Endothelial cell of umbilical vein (primary cell): ENCODE measurements around the gene RPL3. TPM values are rescaled to one million over a fixed set of nuclear protein-coding genes. Genes with fewer than 3 reads are reported as not detected.

ENCODE experiments used
- BruUV-seq: library from RNA; stranded (reverse); fragments of 400-500 nt; replicated peaks from 2 replicates; lab custom pipeline; 2021; lab: Mats Ljungman, UMichigan
- CTCF ChIA-PET: fragments of 300-600, 350-600 bp; sonication (Branson Sonifier 250); formaldehyde crosslinking; loops from one replicate; lab custom pipeline; 2021; ENCODE audit warnings: antibody characterized with exemption, inconsistent platforms; lab: Charles Lee
- POLR2A ChIA-PET: fragments of 300-600, 350-600 bp; sonication (Branson Sonifier 250); formaldehyde crosslinking; loops from one replicate; lab custom pipeline; 2021; ENCODE audit warnings: antibody characterized with exemption, inconsistent platforms; lab: Charles Lee
- DNase-seq: peaks from one replicate; pipeline ENCODE4 v3.0.0-alpha.2; 2011; ENCODE audit warnings: low read depth, low spot score
- FAIRE-seq: peaks from 2 replicates; lab custom pipeline; 2011; peaks lifted over from hg19 to GRCh38; lab: Jason Lieb, UNC
- H2AFZ ChIP-seq: 2 replicates; pipeline ENCODE4 v1.6.0; 2012; ENCODE audit warnings: low read depth, low read length, control low read depth, inconsistent platforms
- H3K27ac ChIP-seq: 2 replicates; pipeline ENCODE4 v1.5.1; 2011; ENCODE audit warnings: low read depth, mild to moderate bottlenecking, control low read depth, low read length, moderate library complexity; ENCODE audit not compliant: insufficient read depth
- H3K27me3 ChIP-seq, 2 experiments: 2 replicates each; pipeline versions ENCODE4 v1.6.0 to v1.6.1; 2011; ENCODE audit warnings: low read length in 2 of 2, mixed read lengths in 1 of 2; ENCODE audit not compliant: control insufficient read depth in 2 of 2, insufficient read depth in 2 of 2
- H3K36me3 ChIP-seq, 2 experiments: 2 replicates in 1 of 2; 3 replicates in 1 of 2; pipeline ENCODE4 v1.5.1; 2011; ENCODE audit warnings: low read length in 2 of 2, mild to moderate bottlenecking in 1 of 2, moderate library complexity in 1 of 2; ENCODE audit not compliant: control insufficient read depth in 2 of 2, insufficient read depth in 2 of 2; ENCODE audit errors: extremely low read depth in 1 of 2
- H3K4me1 ChIP-seq: 3 replicates; pipeline ENCODE4 v1.5.1; 2011; ENCODE audit warnings: mild to moderate bottlenecking, low read length; ENCODE audit not compliant: control insufficient read depth, insufficient read depth; ENCODE audit errors: extremely low read depth
- H3K4me2 ChIP-seq: 2 replicates; pipeline ENCODE4 v1.6.1; 2011; ENCODE audit warnings: low read length, control low read depth, mixed read lengths; ENCODE audit not compliant: insufficient read depth
- H3K4me3 ChIP-seq, 3 experiments: fragments of 200-600 bp in 1 of 3; sonication (generic), shearing (Covaris generic) in 1 of 3; replicated peaks in 1 of 3; 2 replicates each; pipeline ENCODE4 v1.5.1; 2011 to 2016; ENCODE audit warnings: control low read depth in 3 of 3, low read length in 3 of 3, mild to moderate bottlenecking in 2 of 3, inconsistent platforms in 1 of 3, low read depth in 1 of 3, moderate library complexity in 1 of 3; ENCODE audit not compliant: insufficient read depth in 1 of 3
- H3K79me2 ChIP-seq: 2 replicates; pipeline ENCODE4 v1.6.0; 2012; ENCODE audit warnings: low read length, inconsistent platforms; ENCODE audit not compliant: control insufficient read depth, insufficient read depth
- H3K9ac ChIP-seq: replicated peaks from 2 replicates; pipeline ENCODE3; 2011; ENCODE audit warnings: low read length, control low read depth; ENCODE audit not compliant: insufficient read depth; ENCODE audit errors: extremely low read depth
- H3K9me1 ChIP-seq: replicated peaks from 3 replicates; pipeline ENCODE4 v1.6.0; 2011; ENCODE audit warnings: mild to moderate bottlenecking, low read length; ENCODE audit not compliant: control insufficient read depth, insufficient read depth; ENCODE audit errors: extremely low read depth
- H3K9me3 ChIP-seq: replicated peaks from 2 replicates; pipeline ENCODE4 v1.5.1; 2012; ENCODE audit warnings: low read length, inconsistent platforms; ENCODE audit not compliant: control insufficient read depth, insufficient read depth
- H4K20me1 ChIP-seq: replicated peaks from 2 replicates; pipeline ENCODE3; 2011; ENCODE audit warnings: mild to moderate bottlenecking, low read length; ENCODE audit not compliant: control insufficient read depth, insufficient read depth; ENCODE audit errors: extremely low read depth
- JUN ChIP-seq: IDR thresholded peaks from 2 replicates; pipeline ENCODE4 v1.6.1; 2011; ENCODE audit warnings: borderline replicate concordance, low read depth; ENCODE audit not compliant: insufficient read length, insufficient read depth
- MYC ChIP-seq: IDR thresholded peaks from one replicate; pipeline ENCODE4 v1.6.1; 2011; ENCODE audit warnings: mild to moderate bottlenecking, low read depth, low read length
- POLR2AphosphoS5 ChIP-seq: IDR thresholded peaks from 2 replicates; pipeline ENCODE4 v1.6.1; 2012; ENCODE audit warnings: low read depth, mild to moderate bottlenecking, control low read depth, low read length, moderate library complexity; ENCODE audit not compliant: insufficient read depth
- dilution Hi-C: fragments of 300-500 bp; cut with MboI; formaldehyde crosslinking; loops from one replicate; pipeline ENCODE4 v1.15.0; 2019; ENCODE audit warnings: low sequenced_read_pairs; ENCODE audit not compliant: extremely low pct_ligation_motif_present
- intact Hi-C: fragments of 100-400 bp; cut with micrococcal nuclease; formaldehyde crosslinking; loops from one replicate; pipeline ENCODE4 v1.10.0; 2022
- polyA plus RNA-seq, 4 experiments: library from polyadenylated mRNA; depleted of rRNA in 3 of 4; stranded (reverse) in 3 of 4; unstranded in 1 of 4; fragments of >200 nt; gene quantifications; 2 replicates each; pipeline versions ENCODE4 v1.2.1 to v1.2.3, GENCODE V29; 2011 to 2012; ENCODE audit warnings: missing spikeins in 1 of 4
- total RNA-seq: library from RNA; stranded (reverse); gene quantifications from 2 replicates; pipeline ENCODE4 v1.2.3, GENCODE V29; 2021
- TF ChIP-seq, protein P1 (sequence below), 2 donors: IDR thresholded peaks; 1 replicate in 1 of 2; 2 replicates in 1 of 2; pipeline ENCODE4 v1.5.1; 2011; ENCODE audit warnings: low read length in 2 of 2, mild to moderate bottlenecking in 2 of 2, moderate library complexity in 2 of 2, control low read depth in 1 of 2, inconsistent platforms in 1 of 2, low read depth in 1 of 2; ENCODE audit not compliant: insufficient read depth in 1 of 2; ENCODE audit errors: extremely low read depth in 1 of 2

RPL3 gene
- total and polyA plus RNA-seq, 2 donors (not counting 3 experiments of a cell fraction or from before 2014, with no cell fraction given): 1,954 to 4,065 TPM

DNA sequence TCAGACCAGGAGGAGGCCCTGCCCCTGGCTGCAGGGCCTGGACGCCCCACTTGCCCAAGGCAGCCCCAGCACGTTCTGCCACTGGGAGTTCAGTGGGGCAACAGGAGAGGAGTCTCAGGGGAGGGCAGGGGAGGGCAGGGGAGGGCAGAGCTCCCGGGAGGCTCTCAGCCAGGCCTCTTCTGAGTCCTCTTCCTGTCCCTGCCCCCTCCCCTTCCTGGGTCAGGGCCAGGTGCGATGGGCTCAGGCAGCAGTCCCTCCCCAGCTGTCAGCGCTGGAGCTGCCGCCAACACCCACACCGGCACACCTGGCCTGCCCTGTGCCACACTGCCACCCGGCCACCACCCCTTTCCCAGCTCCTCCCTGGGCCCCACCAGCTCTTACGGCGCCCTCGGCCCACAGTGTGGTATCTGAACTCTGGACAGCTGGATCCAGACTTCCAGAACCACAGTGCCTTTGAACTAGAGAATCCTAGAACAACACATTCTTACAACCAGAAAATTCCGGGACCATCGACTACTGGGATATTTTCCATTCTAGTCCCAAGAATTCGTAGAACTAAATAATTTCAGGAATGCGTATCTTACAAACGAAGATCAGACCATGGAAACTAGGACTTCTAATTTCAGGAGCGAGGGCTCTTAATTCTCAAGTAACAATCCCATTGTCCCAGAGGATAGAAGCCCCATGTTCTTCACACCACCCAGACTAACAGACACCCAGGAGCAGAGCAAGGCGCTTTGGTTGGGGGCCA lies 21.8 kb downstream of the RPL3 start:
- no peaks in the 10 kb centered on the region for H3K27me3 ChIP-seq
- ChIA-PET POLR2A (interaction anchor here (0.9 kb wide), 1 partner anchor 14 kb away, joined by 3 read pairs; no protein-coding TSS in a partner anchor), CTCF (interaction anchor here (1.0 to 2.0 kb wide), 4 partner anchors 9 to 127 kb away, joined by 3 to 6 read pairs (median 3); no protein-coding TSS in a partner anchor)
- H2AFZ ChIP-seq: peak overlapping the region; percentile 85
- no peak overlapping the region for H3K4me2 ChIP-seq
- H3K9ac ChIP-seq: no peak overlapping the region
- no peak overlapping the region for H3K4me3 ChIP-seq
- H3K4me1 ChIP-seq: peaks cover 13% of the 10 kb centered on the region
- no peaks in the 10 kb centered on the region for H4K20me1 ChIP-seq
- no peaks in the 10 kb centered on the region for H3K79me2 ChIP-seq
- no peaks in the 10 kb centered on the region for H3K9me3 ChIP-seq
- no peaks in the 10 kb centered on the region for H3K36me3 ChIP-seq
- peak overlapping the region; percentile 17 for H3K27ac ChIP-seq
- BruUV-seq: no TSS peak
- no peaks in the 10 kb centered on the region for H3K9me1 ChIP-seq
- no peak for TF ChIP-seq POLR2AphosphoS5
- no peak for TF ChIP-seq MYC
- no peak for TF ChIP-seq JUN
- TF ChIP-seq, protein P1, sequence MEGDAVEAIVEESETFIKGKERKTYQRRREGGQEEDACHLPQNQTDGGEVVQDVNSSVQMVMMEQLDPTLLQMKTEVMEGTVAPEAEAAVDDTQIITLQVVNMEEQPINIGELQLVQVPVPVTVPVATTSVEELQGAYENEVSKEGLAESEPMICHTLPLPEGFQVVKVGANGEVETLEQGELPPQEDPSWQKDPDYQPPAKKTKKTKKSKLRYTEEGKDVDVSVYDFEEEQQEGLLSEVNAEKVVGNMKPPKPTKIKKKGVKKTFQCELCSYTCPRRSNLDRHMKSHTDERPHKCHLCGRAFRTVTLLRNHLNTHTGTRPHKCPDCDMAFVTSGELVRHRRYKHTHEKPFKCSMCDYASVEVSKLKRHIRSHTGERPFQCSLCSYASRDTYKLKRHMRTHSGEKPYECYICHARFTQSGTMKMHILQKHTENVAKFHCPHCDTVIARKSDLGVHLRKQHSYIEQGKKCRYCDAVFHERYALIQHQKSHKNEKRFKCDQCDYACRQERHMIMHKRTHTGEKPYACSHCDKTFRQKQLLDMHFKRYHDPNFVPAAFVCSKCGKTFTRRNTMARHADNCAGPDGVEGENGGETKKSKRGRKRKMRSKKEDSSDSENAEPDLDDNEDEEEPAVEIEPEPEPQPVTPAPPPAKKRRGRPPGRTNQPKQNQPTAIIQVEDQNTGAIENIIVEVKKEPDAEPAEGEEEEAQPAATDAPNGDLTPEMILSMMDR (IDR thresholded peaks at IDR 0.05; ENCODE audit: extremely low read depth in 1 of 2, insufficient read depth in 1 of 2, low read depth in 1 of 2, low read length in 2 of 2): no peak
- peak; percentile 38 for FAIRE-seq
- DNase-seq: no peak
- intact Hi-C loops (no loop called here), dilution Hi-C loops (no loop called here)
